Fibroblast of lung (primary cell): ENCODE measurements around the gene SEMA7A.

Source experiments
- CTCF ChIP-seq, 2 donors: IDR thresholded peaks in 1 of 2; conservative IDR thresholded peaks in 1 of 2; 1 replicate in 1 of 2; 2 replicates in 1 of 2; pipeline ENCODE4 v1.5.1; 2011 to 2012; ENCODE audit warnings: low read length in 2 of 2, control low read depth in 1 of 2, inconsistent platforms in 1 of 2, low read depth in 1 of 2, mild to moderate bottlenecking in 1 of 2
- EZH2 ChIP-seq: IDR thresholded peaks from 2 replicates; pipeline ENCODE4 v1.5.1; 2012; ENCODE audit warnings: low read length, control low read depth, mild to moderate bottlenecking; ENCODE audit errors: missing control alignments

- TF ChIP-seq CTCF (conservative IDR thresholded peaks at IDR 0.05 in 1 of 2, IDR thresholded peaks at IDR 0.05 in 1 of 2; ENCODE audit: low read depth in 1 of 2, low read length in 2 of 2) (no peak), EZH2 (no peak)
These were observed 10.9 kb downstream of the SEMA7A start for GRCh38 chr15:74422652-74423430.
